T-helper 1 cell treated with Interleukin-12 subunit alpha and Interleukin-12 subunit beta and Interleukin-4 antibody, amounts not matched to agents 30 μg/mL and 1 μg/mL, for 36 hours (primary cell): Measurements from ENCODE around the gene SLX9.
A peak's percentile ranks its signal among the peaks of the same experiment; 100 is the strongest.

Source experiments
- H3K27ac Mint-ChIP-seq: one replicate; pipeline ENCODE4 v1.8.0; 2021; ENCODE audit warnings: mild to moderate bottlenecking, mixed read lengths
- H3K27me3 Mint-ChIP-seq: one replicate; pipeline ENCODE4 v1.8.0; 2021; ENCODE audit warnings: low read depth, mixed read lengths
- H3K36me3 Mint-ChIP-seq: one replicate; pipeline ENCODE4 v1.8.0; 2021; ENCODE audit warnings: low read depth, mixed read lengths
- H3K4me1 Mint-ChIP-seq: one replicate; pipeline ENCODE4 v1.8.0; 2021; ENCODE audit warnings: low read depth, mixed read lengths
- H3K4me3 Mint-ChIP-seq: one replicate; pipeline ENCODE4 v1.8.0; 2021; ENCODE audit warnings: mild to moderate bottlenecking, moderate library complexity, mixed read lengths
- H3K9me3 Mint-ChIP-seq: one replicate; pipeline ENCODE4 v1.8.0; 2021; ENCODE audit warnings: mixed read lengths

SLX9 gene

DNA sequence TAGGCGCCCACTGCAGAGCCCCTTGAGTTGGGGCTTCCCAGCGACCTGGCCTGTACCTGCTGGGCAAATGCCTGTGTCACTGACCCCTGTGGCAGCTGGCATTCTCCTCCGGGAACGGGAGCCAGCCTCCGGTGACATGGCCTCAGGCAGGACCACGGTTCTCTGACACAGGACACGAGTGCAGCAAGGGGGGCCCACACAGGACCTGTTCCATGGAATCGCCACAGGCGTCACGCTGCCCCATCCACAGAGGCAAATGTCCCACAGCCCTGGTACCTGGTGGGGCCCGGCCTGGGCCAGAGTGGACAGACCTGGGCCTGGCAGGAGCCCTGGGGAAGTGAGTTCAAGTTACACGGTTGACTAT lies 21.7 kb upstream of the SLX9 start:
- no peaks in the 10 kb centered on the region for H3K9me3 Mint-ChIP-seq
- H3K27ac Mint-ChIP-seq, result peak overlapping the region; percentile 22
- H3K27me3 Mint-ChIP-seq, result no peaks in the 10 kb centered on the region
- peak overlapping the region; percentile 99 for H3K4me3 Mint-ChIP-seq
- peaks cover 62% of the 10 kb centered on the region for H3K4me1 Mint-ChIP-seq
- peaks cover 38% of the 10 kb centered on the region for H3K36me3 Mint-ChIP-seq

DNA sequence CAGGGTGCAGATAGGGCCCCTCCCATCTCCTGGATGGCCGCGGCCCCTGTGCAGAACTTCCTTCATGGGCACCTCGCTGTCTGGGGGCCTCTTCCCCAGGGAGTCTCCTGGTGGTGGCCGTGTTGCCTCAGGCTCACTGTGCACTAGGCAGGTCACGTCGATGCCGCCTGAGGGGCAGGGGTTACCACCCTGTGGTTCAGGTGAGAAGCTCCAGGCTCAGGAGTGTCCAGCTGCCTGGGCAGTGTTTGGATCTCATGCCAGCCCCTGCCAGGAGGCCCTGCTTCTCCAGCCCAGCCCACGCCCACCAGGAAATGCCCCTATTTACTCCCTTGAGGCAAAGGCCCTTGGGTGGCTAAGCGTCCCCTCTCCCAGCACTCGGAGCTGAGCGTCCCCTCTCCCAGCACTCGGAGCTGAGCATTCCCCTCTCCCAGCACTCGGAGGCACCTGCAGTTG lies 21.2 kb upstream of the SLX9 start:
- H3K27me3 Mint-ChIP-seq, result no peaks in the 10 kb centered on the region
- peaks cover 38% of the 10 kb centered on the region for H3K36me3 Mint-ChIP-seq
- peak overlapping the region; percentile 99 for H3K4me3 Mint-ChIP-seq
- H3K27ac Mint-ChIP-seq, result peak overlapping the region; percentile 79
- H3K4me1 Mint-ChIP-seq, result peaks cover 62% of the 10 kb centered on the region
- H3K9me3 Mint-ChIP-seq, result no peaks in the 10 kb centered on the region

DNA sequence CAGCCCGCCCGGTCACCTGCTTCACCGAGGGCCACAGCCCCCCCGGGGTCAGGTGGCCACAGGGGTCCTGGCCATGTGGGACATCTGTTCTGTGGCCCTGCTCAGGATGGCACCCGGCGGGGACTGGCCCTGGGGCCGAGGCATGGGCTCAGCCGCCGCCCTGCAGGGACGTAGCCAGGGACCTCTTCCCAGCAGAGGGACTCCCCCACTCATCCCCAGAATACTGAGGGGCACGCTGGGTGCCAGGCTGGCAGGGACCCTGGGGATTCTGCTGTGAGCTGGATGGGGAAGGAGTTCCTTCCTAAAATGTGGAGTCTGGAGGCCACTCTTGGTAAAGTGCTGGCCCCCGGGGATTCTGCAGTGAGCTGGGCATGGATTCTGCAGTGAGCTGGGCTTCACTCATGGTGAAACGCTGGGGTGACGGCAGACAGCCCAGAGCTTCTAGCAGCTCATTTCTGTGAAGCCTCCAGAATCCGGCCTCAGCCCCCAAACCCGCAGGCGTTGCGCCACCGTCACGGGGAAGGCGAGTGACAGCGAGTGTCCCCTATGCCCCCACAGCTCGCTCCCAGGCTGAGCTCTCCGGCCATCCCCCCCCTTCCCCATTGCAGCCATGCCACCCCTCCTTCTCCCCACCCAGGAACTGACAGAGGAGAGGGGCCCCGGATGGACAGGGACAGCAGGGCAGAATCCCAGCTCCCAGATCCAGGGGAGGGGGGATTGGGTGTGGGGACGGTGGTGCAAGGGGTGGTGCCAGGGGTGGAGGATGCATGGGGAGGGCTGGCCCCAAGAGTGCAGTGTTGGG lies 20.5 kb upstream of the SLX9 start:
- Mint-ChIP-seq H3K27me3 (no peaks in the 10 kb centered on the region), H3K27ac (peak overlapping the region; percentile 58), H3K36me3 (peaks cover 40% of the 10 kb centered on the region), H3K9me3 (no peaks in the 10 kb centered on the region), H3K4me1 (peaks cover 65% of the 10 kb centered on the region), H3K4me3 (peak overlapping the region; percentile 99)

DNA sequence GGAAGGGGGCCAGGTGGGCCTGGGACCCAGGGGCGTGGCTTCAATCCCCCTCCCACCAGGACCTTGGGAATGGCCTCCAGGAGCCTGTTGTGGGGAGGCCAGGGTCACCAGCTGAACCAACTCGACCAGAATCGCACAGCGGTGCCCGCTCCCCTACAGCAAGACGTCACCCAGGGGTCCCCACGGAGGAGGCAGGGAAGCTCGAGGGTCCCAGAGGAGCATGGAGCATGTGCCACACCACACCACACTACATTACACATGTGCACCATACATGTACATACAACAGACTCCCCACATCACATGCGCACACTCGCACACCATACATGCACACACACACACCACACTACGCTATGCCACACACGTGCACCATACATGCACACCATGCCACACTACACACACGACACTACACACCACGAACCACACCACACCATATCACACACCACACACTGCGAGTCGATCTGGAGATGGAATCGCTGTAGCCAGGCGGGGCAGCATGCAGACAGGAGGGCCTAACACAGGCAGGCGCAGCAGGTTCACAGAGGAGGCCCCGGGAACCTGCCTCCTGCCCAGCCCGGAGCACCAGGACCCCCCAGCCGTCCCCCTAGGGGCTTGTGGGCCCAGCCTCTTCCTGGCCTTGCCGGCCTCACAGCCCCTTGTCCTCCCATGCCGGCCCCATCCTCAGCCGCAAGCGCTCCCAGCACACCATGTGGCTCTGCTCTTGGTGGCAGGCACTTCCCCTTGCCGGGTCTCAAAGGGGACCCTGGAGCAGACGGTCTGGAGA lies 19.7 kb upstream of the SLX9 start:
- no peaks in the 10 kb centered on the region for H3K27me3 Mint-ChIP-seq
- peaks cover 67% of the 10 kb centered on the region for H3K4me1 Mint-ChIP-seq
- no peaks in the 10 kb centered on the region for H3K9me3 Mint-ChIP-seq
- peak overlapping the region; percentile 99 for H3K4me3 Mint-ChIP-seq
- peak overlapping the region; percentile 91 for H3K27ac Mint-ChIP-seq
- H3K36me3 Mint-ChIP-seq, result peaks cover 38% of the 10 kb centered on the region

DNA sequence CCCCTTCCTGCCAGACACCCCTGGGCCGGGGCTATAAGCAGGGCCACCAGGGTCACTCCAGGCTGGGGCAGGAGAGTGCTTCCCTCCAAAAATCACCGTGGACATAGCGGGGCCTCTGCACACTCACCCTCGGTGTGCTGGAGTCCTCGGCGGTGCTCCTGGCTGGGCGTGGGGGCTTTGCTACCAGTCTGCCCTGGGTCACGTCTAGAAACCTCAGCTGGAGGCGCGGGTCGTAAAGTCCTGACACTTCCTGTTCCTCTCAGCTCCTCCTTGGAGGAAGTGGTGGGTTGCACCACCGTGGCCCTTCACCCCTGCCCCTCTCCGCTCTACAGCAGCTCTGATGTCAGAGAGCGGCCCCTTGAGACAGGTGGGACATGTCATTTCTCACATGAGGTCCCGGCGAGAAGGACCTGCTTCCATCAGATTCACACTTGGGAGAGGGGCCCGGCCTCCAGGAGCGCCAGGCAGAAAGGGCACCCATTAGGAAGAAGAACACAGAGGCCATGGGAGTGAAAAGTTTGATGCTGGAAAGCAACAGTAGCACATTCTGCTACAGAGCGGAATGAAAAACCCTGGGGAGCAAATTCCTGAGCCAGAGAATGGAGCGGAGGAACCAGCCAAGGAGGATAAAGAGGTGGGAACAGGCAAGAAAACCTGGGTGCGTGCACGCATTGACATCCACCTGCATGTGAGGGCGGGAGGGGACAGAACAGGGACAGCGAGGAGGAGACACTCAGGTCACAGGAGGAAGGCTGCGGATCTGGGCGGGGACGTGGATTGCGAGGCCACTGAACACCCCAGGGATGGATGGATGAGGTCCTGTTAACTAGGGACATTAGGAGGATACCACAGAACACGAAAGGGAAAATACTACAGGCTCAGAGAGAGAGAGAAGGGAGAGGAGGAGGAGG lies 18.9 kb upstream of the SLX9 start, which contains the start of gene ITGB2:
Gene ITGB2, minus strand, starts transcription at position 206 of the 911 bp plus-strand sequence. CDS start 10,117 bp downstream, outside the sequence.
- Mint-ChIP-seq H3K9me3 (no peaks in the 10 kb centered on the region), H3K4me3 (peak within 1 kb of the TSS; percentile 99), H3K27ac (peak within 1 kb of the TSS; percentile 91), H3K4me1 (peaks cover 64% of the 10 kb centered on the region), H3K27me3 (no peaks in the 10 kb centered on the region), H3K36me3 (peaks cover 33% of the 10 kb centered on the region)

DNA sequence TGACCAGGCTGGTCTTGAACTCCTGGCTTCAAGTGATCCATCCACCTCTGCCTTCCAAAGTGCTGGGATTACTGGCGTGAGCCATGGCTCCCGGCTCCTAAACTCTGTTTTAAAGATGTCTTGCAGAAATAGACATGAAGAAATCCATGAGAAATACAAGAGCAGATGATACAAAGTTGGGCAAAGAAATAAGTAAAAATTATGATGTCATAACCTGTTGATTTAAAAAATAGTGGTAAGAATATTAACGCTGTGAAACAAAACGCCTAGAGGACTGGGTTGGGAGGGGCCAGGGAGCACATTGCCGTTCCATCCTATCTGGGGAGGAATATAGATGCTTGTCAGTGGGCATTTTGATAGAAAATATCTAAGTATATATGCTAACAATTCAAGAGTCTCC lies 17.9 kb upstream of the SLX9 start:
- Mint-ChIP-seq H3K4me3 (peak overlapping the region; percentile 99), H3K9me3 (no peaks in the 10 kb centered on the region), H3K27ac (peak overlapping the region; percentile 78), H3K4me1 (peaks cover 66% of the 10 kb centered on the region), H3K36me3 (peaks cover 31% of the 10 kb centered on the region), H3K27me3 (no peaks in the 10 kb centered on the region)

DNA sequence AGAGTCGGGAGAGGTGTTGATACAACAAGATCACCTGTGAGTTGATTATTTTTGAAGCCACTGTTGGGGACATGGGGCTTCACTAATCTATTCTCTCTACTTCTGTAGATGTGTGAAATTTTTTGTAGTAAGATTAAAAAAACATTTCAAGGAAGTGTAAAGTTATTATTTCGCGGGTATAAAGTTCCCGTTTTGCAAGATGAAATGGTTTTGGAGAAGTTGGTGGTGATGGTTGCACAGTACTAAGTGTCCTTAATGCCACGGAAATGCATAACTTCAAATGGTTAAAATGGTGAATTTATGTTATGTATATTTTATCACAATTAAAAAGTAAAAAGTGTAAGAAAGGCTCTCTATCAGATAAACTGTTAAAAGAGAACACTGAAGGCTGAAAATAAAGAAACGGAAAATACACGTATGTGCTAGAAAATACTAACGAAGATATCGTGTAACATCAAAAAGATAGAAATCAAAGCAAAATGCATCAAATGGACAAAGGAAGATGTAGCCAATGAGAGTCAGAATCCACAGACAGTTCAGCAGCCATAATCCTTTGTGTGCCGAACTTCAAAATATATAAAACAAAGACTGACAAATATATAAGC lies 16.2 kb upstream of the SLX9 start:
- H3K27ac Mint-ChIP-seq, result peak overlapping the region; percentile 89
- no peaks in the 10 kb centered on the region for H3K9me3 Mint-ChIP-seq
- peaks cover 24% of the 10 kb centered on the region for H3K36me3 Mint-ChIP-seq
- H3K27me3 Mint-ChIP-seq, result no peaks in the 10 kb centered on the region
- peak overlapping the region; percentile 47 for H3K4me3 Mint-ChIP-seq
- peaks cover 63% of the 10 kb centered on the region for H3K4me1 Mint-ChIP-seq

DNA sequence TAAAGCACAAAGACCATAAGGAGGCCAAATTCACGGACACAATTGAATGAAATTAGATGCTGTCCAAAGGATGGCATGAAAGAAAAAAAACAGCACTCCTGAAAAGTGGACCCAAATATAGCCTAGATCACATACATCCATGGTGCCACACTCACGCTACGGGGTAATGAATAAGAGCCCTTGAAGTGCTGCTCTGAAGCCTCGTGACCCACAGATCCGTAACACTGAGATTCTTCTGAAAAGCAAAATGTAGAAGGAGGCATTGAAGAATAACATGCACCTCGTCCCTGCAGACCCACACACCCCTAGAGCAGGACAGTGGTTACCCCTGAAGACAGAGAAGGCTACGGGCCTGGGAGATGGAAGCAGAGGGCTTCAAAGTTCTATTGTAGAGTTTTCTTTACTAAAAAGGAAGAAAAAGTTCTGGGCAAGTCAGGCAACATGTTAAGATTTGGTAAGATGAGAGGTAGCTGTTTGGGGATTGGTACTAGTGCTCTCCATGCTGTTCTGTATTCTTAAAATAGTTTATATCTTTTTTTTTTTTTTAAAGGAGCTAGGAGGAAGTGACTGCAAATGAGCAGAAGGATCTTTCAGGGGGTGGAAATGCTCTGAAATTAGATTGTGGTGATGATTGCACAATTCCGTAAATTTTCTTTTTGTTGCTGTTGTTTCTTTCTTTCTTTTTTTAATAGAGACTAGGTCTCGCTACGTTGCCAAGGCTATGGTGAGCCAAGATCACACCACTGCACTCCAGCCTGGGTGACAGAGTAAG lies 15.0 kb upstream of the SLX9 start:
- H3K27ac Mint-ChIP-seq, result peak overlapping the region; percentile 89
- H3K9me3 Mint-ChIP-seq, result no peaks in the 10 kb centered on the region
- H3K4me3 Mint-ChIP-seq, result peak overlapping the region; percentile 47
- H3K36me3 Mint-ChIP-seq, result peaks cover 24% of the 10 kb centered on the region
- no peaks in the 10 kb centered on the region for H3K27me3 Mint-ChIP-seq
- H3K4me1 Mint-ChIP-seq, result peaks cover 70% of the 10 kb centered on the region

DNA sequence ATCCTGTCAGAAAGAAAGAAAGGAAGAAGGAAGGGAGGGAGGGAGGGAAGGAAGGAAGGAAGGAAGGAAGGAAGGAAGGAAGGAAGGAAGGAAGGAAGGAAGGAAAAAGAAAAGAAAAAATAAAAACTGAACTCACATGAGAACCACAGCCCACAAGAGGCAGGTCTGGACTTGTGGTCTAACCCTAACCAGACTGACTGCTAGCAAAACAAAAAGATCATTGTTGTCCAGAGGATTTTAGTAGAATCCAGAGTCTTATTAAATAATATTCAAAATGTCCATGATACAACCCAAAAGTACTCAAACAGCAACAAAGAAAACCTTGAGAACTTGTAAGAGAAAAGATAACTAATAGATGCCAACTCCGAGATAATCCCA lies 14.5 kb upstream of the SLX9 start:
- Mint-ChIP-seq H3K4me3 (peak overlapping the region; percentile 47), H3K9me3 (no peaks in the 10 kb centered on the region), H3K4me1 (peaks cover 75% of the 10 kb centered on the region)

DNA sequence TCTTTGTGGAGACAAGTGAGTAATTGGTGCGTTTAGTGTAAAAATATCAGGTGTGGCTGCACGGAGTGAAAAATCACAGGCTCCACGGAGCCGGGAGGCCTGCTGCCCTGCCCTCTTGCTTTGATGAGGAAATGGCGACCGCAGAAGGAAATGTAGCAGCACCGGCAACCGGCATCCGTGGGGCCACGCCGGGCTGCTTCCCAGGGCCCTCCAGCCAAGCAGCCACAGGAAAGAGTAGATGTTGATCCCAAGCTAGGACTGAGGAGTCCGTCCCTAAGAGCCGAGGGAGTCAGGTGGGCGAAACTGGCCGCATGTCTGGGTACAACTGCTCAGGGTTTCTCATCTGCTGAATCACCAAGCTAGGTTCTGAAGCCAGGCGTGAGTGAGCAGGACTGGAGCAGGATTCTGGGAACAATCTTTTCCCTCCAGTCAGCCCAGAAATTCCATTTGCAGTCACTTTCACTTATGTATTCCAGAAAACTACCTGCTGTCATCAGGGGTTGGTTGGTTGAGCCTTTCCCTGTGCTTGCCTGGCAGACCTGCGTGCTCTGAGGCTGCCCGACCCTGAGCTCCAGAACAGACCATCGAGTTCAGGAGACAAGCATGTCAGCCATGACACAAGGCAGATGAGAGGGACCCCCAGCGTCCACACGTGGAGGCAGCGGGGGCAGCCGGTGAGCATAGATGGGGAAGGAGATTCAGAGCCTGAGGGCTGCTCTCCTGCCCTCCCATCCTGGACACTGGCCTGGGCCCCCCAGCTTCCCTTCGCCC lies 13.3 kb upstream of the SLX9 start:
- Mint-ChIP-seq H3K36me3 (peaks cover 15% of the 10 kb centered on the region), H3K4me3 (peak overlapping the region; percentile 91), H3K9me3 (no peaks in the 10 kb centered on the region), H3K27me3 (no peaks in the 10 kb centered on the region), H3K4me1 (peaks cover 76% of the 10 kb centered on the region), H3K27ac (peak overlapping the region; percentile 97)

More for the DNA sequence above, 14.5 kb upstream of the SLX9 start:
- Mint-ChIP-seq H3K27me3 (no peaks in the 10 kb centered on the region), H3K36me3 (peaks cover 22% of the 10 kb centered on the region), H3K27ac (peak overlapping the region; percentile 89)

DNA sequence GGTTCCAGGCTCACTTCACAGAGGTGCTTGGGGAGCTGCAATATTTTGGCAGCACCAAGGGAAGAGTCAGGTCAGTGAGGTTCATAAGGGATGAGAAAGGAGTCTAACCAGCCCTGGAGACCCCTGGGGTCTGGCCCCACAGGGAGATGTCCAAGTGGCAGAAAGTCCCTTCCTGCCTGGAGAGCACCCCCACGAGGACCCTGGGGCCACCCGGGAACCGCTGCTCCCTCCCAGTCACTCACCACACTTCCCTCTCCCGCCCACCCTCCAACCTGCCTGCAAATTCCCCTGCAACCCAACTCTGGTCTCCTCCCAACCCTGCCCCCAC lies 12.6 kb upstream of the SLX9 start:
- H3K4me1 Mint-ChIP-seq, result peaks cover 72% of the 10 kb centered on the region
- no peaks in the 10 kb centered on the region for H3K27me3 Mint-ChIP-seq
- peaks cover 15% of the 10 kb centered on the region for H3K36me3 Mint-ChIP-seq
- H3K9me3 Mint-ChIP-seq, result no peaks in the 10 kb centered on the region
- H3K27ac Mint-ChIP-seq, result peak overlapping the region; percentile 97
- peak overlapping the region; percentile 91 for H3K4me3 Mint-ChIP-seq

DNA sequence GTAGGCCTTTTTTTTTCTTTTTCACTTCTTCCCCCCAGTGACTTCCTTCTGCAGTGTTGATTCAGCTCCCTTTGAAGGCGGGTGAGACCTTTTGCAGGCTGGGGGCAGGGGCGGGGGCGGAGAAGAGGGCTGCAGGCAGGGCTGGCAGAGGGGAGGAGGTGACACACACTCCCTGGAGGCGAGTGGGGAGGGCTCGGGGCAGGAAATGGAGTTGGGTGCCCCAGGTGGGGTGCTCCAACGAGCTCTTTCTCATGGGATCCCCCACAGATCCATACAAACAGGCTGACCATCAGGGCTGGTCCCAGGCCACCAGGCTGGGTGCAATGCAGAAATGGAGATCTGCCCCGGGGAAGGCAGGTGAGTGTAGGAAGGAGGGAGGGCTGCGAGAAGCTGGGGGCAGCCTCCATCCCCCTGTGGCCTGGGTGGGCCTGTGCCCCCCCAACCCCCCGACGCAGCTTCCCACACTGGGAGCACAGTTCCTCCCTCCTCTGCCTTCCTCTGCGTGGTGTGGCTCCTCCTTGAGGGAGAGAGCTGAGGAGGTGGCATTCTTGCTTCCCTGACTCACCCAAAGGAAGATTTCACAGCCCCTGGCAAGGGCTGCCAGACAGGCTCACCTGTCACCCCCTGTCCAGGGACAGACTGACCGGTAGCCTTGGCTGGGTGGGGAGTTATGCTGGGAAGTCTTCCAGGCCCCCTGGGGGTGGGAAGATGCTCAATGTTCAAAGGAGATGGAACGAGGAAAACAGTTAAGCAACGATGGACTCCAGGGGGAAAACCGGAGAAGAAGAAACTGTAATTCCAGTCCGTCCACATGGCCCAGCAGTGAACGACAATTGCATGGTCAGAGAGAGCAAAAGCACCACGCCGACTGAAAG lies 12.0 kb upstream of the SLX9 start:
- H3K4me1 Mint-ChIP-seq, result peaks cover 71% of the 10 kb centered on the region
- H3K27me3 Mint-ChIP-seq, result no peaks in the 10 kb centered on the region
- peak overlapping the region; percentile 97 for H3K27ac Mint-ChIP-seq
- H3K4me3 Mint-ChIP-seq, result peak overlapping the region; percentile 91
- H3K36me3 Mint-ChIP-seq, result peaks cover 15% of the 10 kb centered on the region
- no peaks in the 10 kb centered on the region for H3K9me3 Mint-ChIP-seq
